MCF 10A (cell line): ENCODE data around the gene OR8G5. TPM values are rescaled to one million over a fixed set of nuclear protein-coding genes. Genes with fewer than 3 reads are reported as not detected.

Experiments
- Bru-seq: library from RNA; stranded (reverse); fragments of 400-500 nt; gene quantifications from one replicate; lab custom pipeline; 2021; lab: Mats Ljungman, UMichigan
- BruChase-seq, 2 experiments: library from RNA; stranded (reverse); fragments of 400-500 nt; gene quantifications; one replicate each; lab custom pipeline; 2021; lab: Mats Ljungman, UMichigan
- BruUV-seq: library from RNA; stranded (reverse); fragments of 400-500 nt; replicated peaks from 2 replicates; lab custom pipeline; 2021; lab: Mats Ljungman, UMichigan
- CTCF ChIA-PET: fragments of 300-600 bp; sonication (Branson Sonifier 250); formaldehyde crosslinking; extraction: SDS; loops from one replicate; lab custom pipeline; 2021; ENCODE audit warnings: antibody characterized with exemption, inconsistent platforms; lab: Yijun Ruan, JAX
- POLR2A ChIA-PET: fragments of 300-600, 350-650 bp; sonication (Branson Sonifier 250); formaldehyde crosslinking; extraction: SDS; loops from one replicate; lab custom pipeline; 2020; ENCODE audit warnings: antibody characterized with exemption, inconsistent platforms; lab: Yijun Ruan, JAX
- DNase-seq: peaks from one replicate; pipeline ENCODE4 v3.0.0-alpha.2; 2018; ENCODE audit not compliant: unreplicated experiment
- H3K27ac Mint-ChIP-seq: one replicate; pipeline ENCODE4 v1.8.0; 2022; ENCODE audit warnings: mild to moderate bottlenecking, low read depth, mixed read lengths; ENCODE audit not compliant: unreplicated experiment
- H3K27me3 Mint-ChIP-seq: one replicate; pipeline ENCODE4 v1.8.0; 2022; ENCODE audit warnings: mixed read lengths; ENCODE audit not compliant: insufficient read depth, unreplicated experiment
- H3K36me3 Mint-ChIP-seq: one replicate; pipeline ENCODE4 v1.8.0; 2022; ENCODE audit warnings: mild to moderate bottlenecking, moderate library complexity, mixed read lengths; ENCODE audit not compliant: insufficient read depth, unreplicated experiment
- H3K4me1 Mint-ChIP-seq: one replicate; pipeline ENCODE4 v1.8.0; 2022; ENCODE audit warnings: mixed read lengths; ENCODE audit not compliant: insufficient read depth, unreplicated experiment
- H3K4me3 Mint-ChIP-seq: one replicate; pipeline ENCODE4 v1.8.0; 2022; ENCODE audit warnings: mild to moderate bottlenecking, moderate library complexity, mixed read lengths; ENCODE audit not compliant: unreplicated experiment
- H3K9me3 Mint-ChIP-seq: one replicate; pipeline ENCODE4 v1.8.0; 2022; ENCODE audit warnings: mixed read lengths; ENCODE audit not compliant: unreplicated experiment
- CTCF ChIP-seq: fragments of 200-600 bp; IDR thresholded peaks from one replicate; pipeline ENCODE4 v1.8.0; 2022; ENCODE audit warnings: antibody characterized with exemption, mild to moderate bottlenecking; ENCODE audit not compliant: unreplicated experiment
- intact Hi-C: fragments of 100-400 bp; cut with micrococcal nuclease; formaldehyde crosslinking; loops from 2 replicates; pipeline ENCODE4 v1.14.1; 2022
- long read RNA-seq: library from polyadenylated mRNA; stranded (forward); transcript quantifications from one replicate; pipeline ENCODE4 v2.0.0, GENCODE V29; 2022
- total RNA-seq: library from RNA; stranded (reverse); gene quantifications from 2 replicates; pipeline ENCODE4 v1.2.3, GENCODE V29; 2022

The OR8G5 gene
- not detected in 2 replicates for total RNA-seq
- not detected for Bru-seq, nascent RNA
- not detected for BruChase-seq, experiment 1, labeled RNA remaining after a 6-hour chase
- BruChase-seq, experiment 2, labeled RNA remaining after a 2-hour chase = not detected
- long read RNA-seq = 0 reads

- Mint-ChIP-seq H3K9me3 (no peaks in the 10 kb centered on the region), H3K27ac (no peak within 1 kb of the TSS), H3K36me3 (no peaks in the 10 kb centered on the region), H3K4me3 (no peak within 1 kb of the TSS), H3K4me1 (no peaks in the 10 kb centered on the region), H3K27me3 (peaks cover 90% of the 10 kb centered on the region)
- TF ChIP-seq CTCF = no peak
- BruUV-seq = no TSS peak
- ChIA-PET POLR2A (no interaction called here), CTCF (interaction anchor here (0.7 kb wide), 1 partner anchor 326 kb away, joined by 4 read pairs; no protein-coding TSS in a partner anchor)
- intact Hi-C loops = no loop called here
- no peak for DNase-seq
Measured at GRCh38 chr11:124256076-124256475, at the start of gene OR8G5. TSS of gene OR8G5 (plus strand) at chr11:124256376. CDS start at chr11:124264932, 8,556 bp downstream.

- Mint-ChIP-seq H3K4me3 (no peak overlapping the region), H3K27ac (no peak overlapping the region), H3K4me1 (no peaks in the 10 kb centered on the region), H3K36me3 (no peaks in the 10 kb centered on the region), H3K27me3 (peaks cover 22% of the 10 kb centered on the region), H3K9me3 (no peaks in the 10 kb centered on the region)
- ChIA-PET CTCF (interaction anchor here (0.6 to 1.3 kb wide), 3 partner anchors 13 to 653 kb away, joined by 3 to 4 read pairs (median 3); no protein-coding TSS in a partner anchor), POLR2A (no interaction called here)
- BruUV-seq = no TSS peak
- DNase-seq = no peak
- TF ChIP-seq CTCF = no peak
- intact Hi-C loops = no loop called here
Measured at GRCh38 chr11:124207102-124207792, 48.9 kb upstream of the OR8G5 start.

- Mint-ChIP-seq H3K9me3 (no peaks in the 10 kb centered on the region), H3K36me3 (no peaks in the 10 kb centered on the region), H3K27me3 (peaks cover 31% of the 10 kb centered on the region), H3K27ac (no peak overlapping the region), H3K4me1 (no peaks in the 10 kb centered on the region), H3K4me3 (no peak overlapping the region)
- POLR2A ChIA-PET = interaction anchor here (0.8 kb wide), 1 partner anchor 43 kb away, joined by 3 read pairs; no protein-coding TSS in a partner anchor
- intact Hi-C loops = no loop called here
- no peak for TF ChIP-seq CTCF
- CTCF ChIA-PET = interaction anchor here (0.6 kb wide), 1 partner anchor 141 kb away, joined by 3 read pairs; no protein-coding TSS in a partner anchor
- no TSS peak for BruUV-seq
- DNase-seq = no peak
Measured at GRCh38 chr11:124209824-124210357, 46.3 kb upstream of the OR8G5 start.

- ChIA-PET CTCF (no interaction called here), POLR2A (no interaction called here)
- no peaks in the 10 kb centered on the region for H3K9me3 Mint-ChIP-seq
- H3K4me1 Mint-ChIP-seq = no peaks in the 10 kb centered on the region
- no peak for DNase-seq
- H3K27ac Mint-ChIP-seq = no peak overlapping the region
- no TSS peak for BruUV-seq
- TF ChIP-seq CTCF = no peak
- peaks cover 36% of the 10 kb centered on the region for H3K27me3 Mint-ChIP-seq
- no peak overlapping the region for H3K4me3 Mint-ChIP-seq
- intact Hi-C loops = no loop called here
- H3K36me3 Mint-ChIP-seq = no peaks in the 10 kb centered on the region
Measured at GRCh38 chr11:124210421-124210820, 45.8 kb upstream of the OR8G5 start.
